Activated CD8-positive, alpha-beta T cell treated with anti-CD3 and anti-CD28 coated beads, Interleukin-2, amount 10 ng/mL, durations not matched to agents 7 days and 5 days (primary cell): ENCODE measurements around the gene PKNOX2. TPM values are rescaled to one million over a fixed set of nuclear protein-coding genes. Genes with fewer than 3 reads are reported as not detected.

ENCODE experiments used
- ATAC-seq: fragments of 150-1000 bp; cut with Tn5 transposase; one replicate; pipeline ENCODE4 v1.10.0; 2021; ENCODE audit warnings: moderate library complexity
- CTCF ChIA-PET: fragments of 350-600 bp; sonication (Branson Sonifier 250); formaldehyde crosslinking; loops from one replicate; lab custom pipeline; 2021; ENCODE audit warnings: antibody characterized with exemption; lab: Charles Lee
- POLR2A ChIA-PET: fragments of 350-600 bp; sonication (Branson Sonifier 250); formaldehyde crosslinking; loops from one replicate; lab custom pipeline; 2021; ENCODE audit warnings: antibody characterized with exemption; lab: Charles Lee
- DNase-seq: peaks from one replicate; pipeline ENCODE4 v3.0.0-alpha.2; 2020
- H3K27ac Mint-ChIP-seq: one replicate; pipeline ENCODE4 v1.8.0; 2021; ENCODE audit warnings: mild to moderate bottlenecking, mixed read lengths
- H3K27me3 Mint-ChIP-seq: one replicate; pipeline ENCODE4 v1.8.0; 2021; ENCODE audit warnings: low read depth, mixed read lengths
- H3K36me3 Mint-ChIP-seq: one replicate; pipeline ENCODE4 v1.8.0; 2021; ENCODE audit warnings: low read depth, mixed read lengths
- H3K4me1 Mint-ChIP-seq: one replicate; pipeline ENCODE4 v1.8.0; 2021; ENCODE audit warnings: low read depth, mixed read lengths
- H3K4me3 Mint-ChIP-seq: one replicate; pipeline ENCODE4 v1.8.0; 2021; ENCODE audit warnings: mild to moderate bottlenecking, mixed read lengths
- H3K9me3 Mint-ChIP-seq: one replicate; pipeline ENCODE4 v1.8.0; 2022; ENCODE audit warnings: mixed read lengths; ENCODE audit not compliant: insufficient read depth
- total RNA-seq, 2 experiments: library from RNA; stranded (reverse); gene quantifications; one replicate each; pipeline ENCODE4 v1.2.3, GENCODE V29; 2021

PKNOX2 gene
- total RNA-seq, 2 experiments from 2014 or later = not detected

GRCh38 chr11:125228445-125228844 lies 63.9 kb downstream of the PKNOX2 start:
- Mint-ChIP-seq H3K4me1 (no peaks in the 10 kb centered on the region), H3K27ac (no peak overlapping the region), H3K27me3 (peaks cover 6% of the 10 kb centered on the region), H3K4me3 (no peak overlapping the region), H3K9me3 (no peaks in the 10 kb centered on the region), H3K36me3 (no peaks in the 10 kb centered on the region)
- CTCF ChIA-PET = no interaction called here
- ATAC-seq (no peak), DNase-seq (no peak)
- POLR2A ChIA-PET = no interaction called here

GRCh38 chr11:125228993-125229392 lies 64.4 kb downstream of the PKNOX2 start:
- ChIA-PET CTCF (no interaction called here), POLR2A (no interaction called here)
- Mint-ChIP-seq H3K4me1 (no peaks in the 10 kb centered on the region), H3K36me3 (no peaks in the 10 kb centered on the region), H3K9me3 (no peaks in the 10 kb centered on the region), H3K4me3 (no peak overlapping the region), H3K27ac (no peak overlapping the region), H3K27me3 (peaks cover 9% of the 10 kb centered on the region)
- DNase-seq (no peak), ATAC-seq (no peak)

- DNase-seq = no peak
- Mint-ChIP-seq H3K4me3 (no peak overlapping the region), H3K27me3 (peaks cover 11% of the 10 kb centered on the region), H3K9me3 (no peaks in the 10 kb centered on the region), H3K36me3 (no peaks in the 10 kb centered on the region), H3K4me1 (no peaks in the 10 kb centered on the region), H3K27ac (no peak overlapping the region)
- ChIA-PET CTCF (no interaction called here), POLR2A (no interaction called here)
- no peak for ATAC-seq
Observed at GRCh38 chr11:125229916-125230315, 65.4 kb downstream of the PKNOX2 start.

- CTCF ChIA-PET = no interaction called here
- H3K9me3 Mint-ChIP-seq = no peaks in the 10 kb centered on the region
- no peak overlapping the region for H3K4me3 Mint-ChIP-seq
- no peaks in the 10 kb centered on the region for H3K36me3 Mint-ChIP-seq
- no peaks in the 10 kb centered on the region for H3K4me1 Mint-ChIP-seq
- ATAC-seq (no peak), DNase-seq (no peak)
- peaks cover 14% of the 10 kb centered on the region for H3K27me3 Mint-ChIP-seq
- no peak overlapping the region for H3K27ac Mint-ChIP-seq
- POLR2A ChIA-PET = no interaction called here
Observed at GRCh38 chr11:125233116-125233515, 68.6 kb downstream of the PKNOX2 start.

- H3K27me3 Mint-ChIP-seq = peaks cover 17% of the 10 kb centered on the region
- DNase-seq (no peak), ATAC-seq (no peak)
- ChIA-PET CTCF (no interaction called here), POLR2A (no interaction called here)
- H3K27ac Mint-ChIP-seq = no peak overlapping the region
- no peaks in the 10 kb centered on the region for H3K36me3 Mint-ChIP-seq
- no peaks in the 10 kb centered on the region for H3K9me3 Mint-ChIP-seq
- H3K4me3 Mint-ChIP-seq = no peak overlapping the region
- H3K4me1 Mint-ChIP-seq = no peaks in the 10 kb centered on the region
Observed at GRCh38 chr11:125233736-125234275, 69.3 kb downstream of the PKNOX2 start.

GRCh38 chr11:125235071-125235471 lies 70.5 kb downstream of the PKNOX2 start:
- Mint-ChIP-seq H3K27me3 (peaks cover 17% of the 10 kb centered on the region), H3K4me3 (no peak overlapping the region), H3K27ac (no peak overlapping the region), H3K36me3 (no peaks in the 10 kb centered on the region), H3K4me1 (no peaks in the 10 kb centered on the region), H3K9me3 (no peaks in the 10 kb centered on the region)
- ChIA-PET CTCF (no interaction called here), POLR2A (no interaction called here)
- DNase-seq (no peak), ATAC-seq (no peak)

- H3K36me3 Mint-ChIP-seq = no peaks in the 10 kb centered on the region
- ChIA-PET CTCF (no interaction called here), POLR2A (no interaction called here)
- H3K9me3 Mint-ChIP-seq = no peaks in the 10 kb centered on the region
- ATAC-seq (no peak), DNase-seq (no peak)
- no peak overlapping the region for H3K27ac Mint-ChIP-seq
- H3K27me3 Mint-ChIP-seq = peaks cover 17% of the 10 kb centered on the region
- H3K4me1 Mint-ChIP-seq = no peaks in the 10 kb centered on the region
- no peak overlapping the region for H3K4me3 Mint-ChIP-seq
Observed at GRCh38 chr11:125236072-125236825, 71.7 kb downstream of the PKNOX2 start.

GRCh38 chr11:125239585-125240560 lies 75.3 kb downstream of the PKNOX2 start:
- Mint-ChIP-seq H3K27me3 (peaks cover 10% of the 10 kb centered on the region), H3K36me3 (no peaks in the 10 kb centered on the region), H3K27ac (no peak overlapping the region), H3K4me1 (no peaks in the 10 kb centered on the region), H3K9me3 (no peaks in the 10 kb centered on the region), H3K4me3 (no peak overlapping the region)
- CTCF ChIA-PET = no interaction called here
- DNase-seq = no peak
- ATAC-seq = no peak
- POLR2A ChIA-PET = no interaction called here

GRCh38 chr11:125241104-125241503 lies 76.6 kb downstream of the PKNOX2 start:
- ChIA-PET CTCF (no interaction called here), POLR2A (no interaction called here)
- H3K9me3 Mint-ChIP-seq = no peaks in the 10 kb centered on the region

GRCh38 chr11:125242141-125242775 lies 77.7 kb downstream of the PKNOX2 start:
- Mint-ChIP-seq H3K4me3 (no peak overlapping the region), H3K27ac (no peak overlapping the region), H3K36me3 (no peaks in the 10 kb centered on the region), H3K9me3 (no peaks in the 10 kb centered on the region), H3K27me3 (peaks cover 3% of the 10 kb centered on the region), H3K4me1 (no peaks in the 10 kb centered on the region)
- no peak for DNase-seq
- ATAC-seq = no peak
- POLR2A ChIA-PET = no interaction called here
- CTCF ChIA-PET = no interaction called here

More at GRCh38 chr11:125241104-125241503, 76.6 kb downstream of the PKNOX2 start:
- no peak overlapping the region for H3K4me3 Mint-ChIP-seq
- H3K27me3 Mint-ChIP-seq = peaks cover 6% of the 10 kb centered on the region
- ATAC-seq (no peak), DNase-seq (no peak)
- no peaks in the 10 kb centered on the region for H3K36me3 Mint-ChIP-seq
- no peak overlapping the region for H3K27ac Mint-ChIP-seq
- H3K4me1 Mint-ChIP-seq = no peaks in the 10 kb centered on the region

- Mint-ChIP-seq H3K4me1 (no peaks in the 10 kb centered on the region), H3K27ac (no peak overlapping the region), H3K4me3 (no peak overlapping the region), H3K9me3 (no peaks in the 10 kb centered on the region), H3K36me3 (no peaks in the 10 kb centered on the region), H3K27me3 (no peaks in the 10 kb centered on the region)
- ChIA-PET POLR2A (no interaction called here), CTCF (no interaction called here)
- ATAC-seq = no peak
- DNase-seq = no peak
Observed at GRCh38 chr11:125244166-125244565, 79.6 kb downstream of the PKNOX2 start.
